ENCODE measurements around the gene CCNY. TPM values are rescaled to one million over a fixed set of nuclear protein-coding genes. Genes with fewer than 3 reads are reported as not detected.

Gene CCNY
- total RNA-seq, 1 experiment from 2014 or later: 122 TPM

DNA sequence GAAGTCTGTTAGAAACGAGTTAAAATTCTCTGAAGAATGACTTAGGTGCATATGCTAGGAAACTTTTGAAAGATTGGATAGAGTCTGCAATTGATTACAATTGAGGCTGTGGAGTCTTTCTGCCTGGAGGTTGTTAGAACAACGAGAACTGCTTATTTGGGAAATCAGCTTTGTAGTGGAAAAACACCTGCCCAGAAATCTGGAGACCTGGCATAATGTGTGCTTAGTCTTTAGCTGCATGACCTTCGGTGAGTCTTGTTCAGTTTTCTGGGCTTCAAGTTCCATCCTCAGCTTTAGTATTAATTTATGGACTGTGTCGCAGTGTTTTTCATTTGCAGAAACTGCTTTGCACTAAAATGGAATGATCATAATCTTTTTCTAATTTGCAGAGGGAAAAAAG lies 31.7 kb downstream of the CCNY start:
- peaks cover 67% of the 10 kb centered on the region for H3K4me1 ChIP-seq
- Mint-ChIP-seq H3K4me3 (ENCODE audit: unreplicated experiment) (no peak overlapping the region), H3K36me3 (ENCODE audit: insufficient read depth, unreplicated experiment) (no peaks in the 10 kb centered on the region), H3K9me3 (ENCODE audit: unreplicated experiment) (no peaks in the 10 kb centered on the region), H3K4me1 (ENCODE audit: low read depth, unreplicated experiment) (peaks cover 50% of the 10 kb centered on the region), H3K27me3 (ENCODE audit: insufficient read depth, unreplicated experiment) (no peaks in the 10 kb centered on the region), H3K27ac (ENCODE audit: unreplicated experiment) (no peak overlapping the region)
- POLR2A ChIA-PET: no interaction called here
- no TSS peak for BruUV-seq (replicated peaks)
- no peak overlapping the region for H3K4me3 ChIP-seq (ENCODE audit: low read depth, low read length)
- CTCF ChIA-PET: no interaction called here
- no peak for DNase-seq
- TF ChIP-seq, protein P1, sequence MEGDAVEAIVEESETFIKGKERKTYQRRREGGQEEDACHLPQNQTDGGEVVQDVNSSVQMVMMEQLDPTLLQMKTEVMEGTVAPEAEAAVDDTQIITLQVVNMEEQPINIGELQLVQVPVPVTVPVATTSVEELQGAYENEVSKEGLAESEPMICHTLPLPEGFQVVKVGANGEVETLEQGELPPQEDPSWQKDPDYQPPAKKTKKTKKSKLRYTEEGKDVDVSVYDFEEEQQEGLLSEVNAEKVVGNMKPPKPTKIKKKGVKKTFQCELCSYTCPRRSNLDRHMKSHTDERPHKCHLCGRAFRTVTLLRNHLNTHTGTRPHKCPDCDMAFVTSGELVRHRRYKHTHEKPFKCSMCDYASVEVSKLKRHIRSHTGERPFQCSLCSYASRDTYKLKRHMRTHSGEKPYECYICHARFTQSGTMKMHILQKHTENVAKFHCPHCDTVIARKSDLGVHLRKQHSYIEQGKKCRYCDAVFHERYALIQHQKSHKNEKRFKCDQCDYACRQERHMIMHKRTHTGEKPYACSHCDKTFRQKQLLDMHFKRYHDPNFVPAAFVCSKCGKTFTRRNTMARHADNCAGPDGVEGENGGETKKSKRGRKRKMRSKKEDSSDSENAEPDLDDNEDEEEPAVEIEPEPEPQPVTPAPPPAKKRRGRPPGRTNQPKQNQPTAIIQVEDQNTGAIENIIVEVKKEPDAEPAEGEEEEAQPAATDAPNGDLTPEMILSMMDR (IDR thresholded peaks at IDR 0.05; ENCODE audit: insufficient read depth in 1 of 2, low read depth in 1 of 2, low read length in 1 of 2, severe bottlenecking in 1 of 2, unreplicated experiment in 1 of 2): no peak
- H3K9me3 ChIP-seq: no peaks in the 10 kb centered on the region
- no peaks in the 10 kb centered on the region; the same call in 1 of the 2 replicates for H3K36me3 ChIP-seq (ENCODE audit: control insufficient read depth, insufficient read depth, low read length)
- intact Hi-C loops (cut with micrococcal nuclease; ENCODE audit: unreplicated experiment): no loop called here
- H3K27me3 ChIP-seq (replicated peaks; ENCODE audit: control insufficient read depth, insufficient read depth, low read length): no peaks in the 10 kb centered on the region

DNA sequence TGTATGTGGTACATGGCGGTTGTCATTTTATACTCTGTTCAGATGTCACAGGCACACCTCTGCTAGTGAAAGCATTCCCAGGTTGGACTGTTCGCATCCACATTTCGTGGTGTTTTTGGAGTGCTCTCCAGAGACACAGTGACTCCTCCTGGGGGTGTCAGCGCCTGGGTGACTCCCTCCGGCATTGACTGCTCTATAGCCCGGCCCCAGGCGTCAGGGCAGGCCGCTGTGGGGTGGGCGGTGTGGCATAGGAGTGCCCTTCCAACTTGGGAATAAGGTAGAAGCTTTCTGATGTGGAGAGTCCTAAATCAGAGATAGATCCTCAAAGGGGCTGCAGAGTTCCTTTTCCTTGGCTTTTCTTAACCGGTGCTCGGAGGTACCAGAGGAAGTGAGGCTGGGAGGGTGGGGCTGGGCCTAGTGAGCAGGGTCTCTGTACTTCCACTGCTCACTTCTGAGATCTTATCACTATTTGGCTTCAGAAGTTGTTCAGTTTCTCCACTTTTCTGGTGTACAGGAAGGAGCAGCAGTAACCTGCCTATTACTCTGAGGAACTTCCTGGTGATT lies 32.3 kb downstream of the CCNY start:
- BruUV-seq (replicated peaks): no TSS peak
- Histone ChIP-seq H3K9me3 (no peaks in the 10 kb centered on the region), H3K27me3 (replicated peaks; ENCODE audit: control insufficient read depth, insufficient read depth, low read length) (no peaks in the 10 kb centered on the region), H3K4me3 (ENCODE audit: low read depth, low read length) (no peak overlapping the region), H3K36me3 (ENCODE audit: control insufficient read depth, insufficient read depth, low read length) (no peaks in the 10 kb centered on the region), H3K4me1 (peaks cover 63% of the 10 kb centered on the region)
- Mint-ChIP-seq H3K27ac (ENCODE audit: unreplicated experiment) (peak overlapping the region; percentile 15), H3K9me3 (ENCODE audit: unreplicated experiment) (no peaks in the 10 kb centered on the region), H3K36me3 (ENCODE audit: insufficient read depth, unreplicated experiment) (no peaks in the 10 kb centered on the region), H3K4me1 (ENCODE audit: low read depth, unreplicated experiment) (peaks cover 45% of the 10 kb centered on the region), H3K27me3 (ENCODE audit: insufficient read depth, unreplicated experiment) (no peaks in the 10 kb centered on the region), H3K4me3 (ENCODE audit: unreplicated experiment) (no peak overlapping the region)
- no peak for DNase-seq
- TF ChIP-seq, protein P1 (IDR thresholded peaks at IDR 0.05; ENCODE audit: insufficient read depth in 1 of 2, low read depth in 1 of 2, low read length in 1 of 2, severe bottlenecking in 1 of 2, unreplicated experiment in 1 of 2): no peak
- POLR2A ChIA-PET: no interaction called here
- intact Hi-C loops (cut with micrococcal nuclease; ENCODE audit: unreplicated experiment): no loop called here
- CTCF ChIA-PET: no interaction called here

DNA sequence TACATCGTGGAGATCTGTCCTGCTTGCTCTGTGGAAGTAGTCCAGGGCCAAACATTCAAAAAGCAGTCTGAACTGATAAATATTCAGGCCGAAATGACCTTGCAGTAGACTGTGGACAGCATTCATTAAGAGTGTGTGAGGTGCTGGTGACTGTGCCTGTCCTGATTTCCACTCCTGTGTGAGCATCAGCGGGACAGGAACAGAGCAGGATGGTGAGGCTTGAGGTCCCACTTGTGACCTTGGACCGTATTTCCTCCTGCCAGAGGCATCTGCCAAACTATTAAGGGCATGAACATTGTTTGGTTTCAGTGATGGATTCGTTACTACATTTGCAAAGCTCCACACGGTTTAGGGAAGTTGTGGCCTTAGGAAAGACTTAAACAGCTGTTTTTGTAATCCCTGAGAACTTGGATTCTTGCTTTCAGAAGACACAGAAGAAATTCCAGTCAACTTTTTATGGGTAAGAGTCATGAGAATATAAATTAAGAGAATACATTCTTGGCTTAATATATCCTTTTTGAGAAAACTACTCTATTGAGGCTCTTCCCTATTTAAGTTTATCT lies 32.8 kb downstream of the CCNY start:
- CTCF ChIA-PET: no interaction called here
- Histone ChIP-seq H3K27me3 (replicated peaks; ENCODE audit: control insufficient read depth, insufficient read depth, low read length) (no peaks in the 10 kb centered on the region), H3K36me3 (ENCODE audit: control insufficient read depth, insufficient read depth, low read length) (no peaks in the 10 kb centered on the region), H3K4me1 (peaks cover 57% of the 10 kb centered on the region), H3K9me3 (no peaks in the 10 kb centered on the region), H3K4me3 (ENCODE audit: low read depth, low read length) (no peak overlapping the region)
- no TSS peak for BruUV-seq (replicated peaks)
- H3K9me3 Mint-ChIP-seq (ENCODE audit: unreplicated experiment): no peaks in the 10 kb centered on the region
- no peaks in the 10 kb centered on the region for H3K36me3 Mint-ChIP-seq (ENCODE audit: insufficient read depth, unreplicated experiment)
- intact Hi-C loops (cut with micrococcal nuclease; ENCODE audit: unreplicated experiment): no loop called here
- peak overlapping the region; percentile 15 for H3K27ac Mint-ChIP-seq (ENCODE audit: unreplicated experiment)
- DNase-seq: no peak
- POLR2A ChIA-PET: no interaction called here
- H3K4me3 Mint-ChIP-seq (ENCODE audit: unreplicated experiment): no peak overlapping the region
- peaks cover 39% of the 10 kb centered on the region for H3K4me1 Mint-ChIP-seq (ENCODE audit: low read depth, unreplicated experiment)
- H3K27me3 Mint-ChIP-seq (ENCODE audit: insufficient read depth, unreplicated experiment): no peaks in the 10 kb centered on the region
- TF ChIP-seq, protein P1 (IDR thresholded peaks at IDR 0.05; ENCODE audit: insufficient read depth in 1 of 2, low read depth in 1 of 2, low read length in 1 of 2, severe bottlenecking in 1 of 2, unreplicated experiment in 1 of 2): no peak

Measured in Caco-2 (cell line).